ENCODE measurements around the gene LMNTD2. TPM values are rescaled to one million over a fixed set of nuclear protein-coding genes. Genes with fewer than 3 reads are reported as not detected.

Gene LMNTD2
- total and polyA plus RNA-seq, 2 of the 13 experiments (the other 11 are each of a cell fraction or from before 2014, with no cell fraction given), result 1.1 to 3.1 TPM

- TF ChIP-seq ZNF747 (CRISPR knock-in tag; IDR thresholded peaks at IDR 0.05; ENCODE audit: borderline replicate concordance), result no peak
- TF ChIP-seq ZNF326 (CRISPR knock-in tag; IDR thresholded peaks at IDR 0.05; ENCODE audit: borderline replicate concordance), result no peak
- TF ChIP-seq ISX (CRISPR knock-in tag; conservative IDR thresholded peaks at IDR 0.05), result no peak
- TF ChIP-seq GPBP1L1 (CRISPR knock-in tag; IDR thresholded peaks at IDR 0.05), result no peak
- TF ChIP-seq ZBTB21 (CRISPR knock-in tag; IDR thresholded peaks at IDR 0.05), result no peak
- TF ChIP-seq ZNF441 (CRISPR knock-in tag; IDR thresholded peaks at IDR 0.05; ENCODE audit: borderline replicate concordance), result no peak
- TF ChIP-seq ZNF713 (CRISPR knock-in tag; IDR thresholded peaks at IDR 0.05), result no peak
- no peak for TF ChIP-seq ZSCAN31 (CRISPR knock-in tag; IDR thresholded peaks at IDR 0.05; ENCODE audit: low read depth)
- TF ChIP-seq ZNF207 (IDR thresholded peaks at IDR 0.05; ENCODE audit: borderline replicate concordance), result no peak
- no peak; the same call in 1 of the 2 replicates for TF ChIP-seq ZNF788 (CRISPR knock-in tag; IDR thresholded peaks at IDR 0.05; ENCODE audit: borderline replicate concordance)
- no peak for TF ChIP-seq HMGXB4 (CRISPR knock-in tag; IDR thresholded peaks at IDR 0.05; ENCODE audit: borderline replicate concordance in 1 of 2, low read depth in 1 of 2)
- no peak for TF ChIP-seq ZNF230 (CRISPR knock-in tag; IDR thresholded peaks at IDR 0.05)
- TF ChIP-seq ONECUT2 (CRISPR knock-in tag; IDR thresholded peaks at IDR 0.05), result no peak
- TF ChIP-seq ZNF550 (CRISPR knock-in tag; IDR thresholded peaks at IDR 0.05; ENCODE audit: borderline replicate concordance), result no peak
- no peak for TF ChIP-seq HNRNPK (IDR thresholded peaks at IDR 0.05; ENCODE audit: low read depth, low read length, poor library complexity, severe bottlenecking)
- TF ChIP-seq ZSCAN20 (CRISPR knock-in tag; IDR thresholded peaks at IDR 0.05; ENCODE audit: borderline replicate concordance), result no peak
- TF ChIP-seq NR2C2 (CRISPR knock-in tag; IDR thresholded peaks at IDR 0.05; ENCODE audit: borderline replicate concordance), result peak; percentile 60
- 0 out of 2 replicates have a peak, but pooled peaks have one; percentile 32 for TF ChIP-seq ZNF598 (CRISPR knock-in tag; IDR thresholded peaks at IDR 0.05; ENCODE audit: borderline replicate concordance)
- TF ChIP-seq MYC (CRISPR knock-in tag; IDR thresholded peaks at IDR 0.05; ENCODE audit: borderline replicate concordance), result peak; percentile 19; the same call in 1 of the 2 replicates
- no peak for TF ChIP-seq TARDBP (CRISPR knock-in tag; IDR thresholded peaks at IDR 0.05)
- no peak for TF ChIP-seq PLSCR1 (CRISPR knock-in tag; IDR thresholded peaks at IDR 0.05; ENCODE audit: borderline replicate concordance)
- no peak for TF ChIP-seq ZNF749 (CRISPR knock-in tag; IDR thresholded peaks at IDR 0.05; ENCODE audit: borderline replicate concordance)
- TF ChIP-seq FOSL2 (CRISPR knock-in tag; IDR thresholded peaks at IDR 0.05), result no peak
- 0 out of 2 replicates have a peak, but pooled peaks have one; percentile 38 for TF ChIP-seq ZNF746 (CRISPR knock-in tag; IDR thresholded peaks at IDR 0.05)
- TF ChIP-seq THAP7 (CRISPR knock-in tag; IDR thresholded peaks at IDR 0.05), result no peak
Observed at GRCh38 chr11:553083-553987, 7.2 kb downstream of the LMNTD2 start (continued).

Measured in HepG2 (cell line).